H9 (cell line): ENCODE measurements around the gene CCDC91. TPM values are rescaled to one million over a fixed set of nuclear protein-coding genes. Genes with fewer than 3 reads are reported as not detected.

Experiments
- DNase-seq: peaks from one replicate; pipeline ENCODE4 v3.0.0-alpha.2; 2017
- H2AFZ ChIP-seq: one replicate; pipeline ENCODE4 v1.6.1; 2013; ENCODE audit warnings: mild to moderate bottlenecking, low read length, control low read depth, moderate library complexity
- H2AK5ac ChIP-seq: 2 replicates; pipeline ENCODE4 v1.6.1; 2013; ENCODE audit warnings: low read length, control low read depth, mixed read lengths; ENCODE audit not compliant: insufficient read length
- H2BK120ac ChIP-seq: one replicate; pipeline ENCODE4 v1.6.1; 2013; ENCODE audit warnings: low read depth, mild to moderate bottlenecking, low read length, control low read depth, inconsistent platforms; ENCODE audit not compliant: poor library complexity, severe bottlenecking
- H2BK12ac ChIP-seq: 2 replicates; pipeline ENCODE4 v1.6.1; 2013; ENCODE audit warnings: low read length, control low read depth, mixed read lengths, low read depth; ENCODE audit not compliant: insufficient read length
- H2BK15ac ChIP-seq: 2 replicates; pipeline ENCODE4 v1.6.1; 2013; ENCODE audit warnings: low read depth, low read length, control low read depth
- H2BK20ac ChIP-seq: one replicate; pipeline ENCODE4 v1.6.1; 2013; ENCODE audit warnings: low read depth, mild to moderate bottlenecking, low read length, control low read depth, inconsistent platforms; ENCODE audit not compliant: poor library complexity, severe bottlenecking
- H2BK5ac ChIP-seq: 2 replicates; pipeline ENCODE4 v1.6.1; 2013; ENCODE audit warnings: low read length, control low read depth, mixed read lengths; ENCODE audit not compliant: insufficient read length
- H3K14ac ChIP-seq: 2 replicates; pipeline ENCODE4 v1.6.1; 2013; ENCODE audit warnings: low read length, control low read depth; ENCODE audit not compliant: insufficient read depth
- H3K18ac ChIP-seq: 2 replicates; pipeline ENCODE4 v1.6.1; 2013; ENCODE audit warnings: low read depth, mild to moderate bottlenecking, mixed read lengths, low read length, control low read depth; ENCODE audit not compliant: insufficient read length
- H3K23ac ChIP-seq: 2 replicates; pipeline ENCODE4 v1.6.1; 2013; ENCODE audit warnings: low read length, control low read depth, mixed read lengths, low read depth; ENCODE audit not compliant: insufficient read length
- H3K23me2 ChIP-seq: 2 replicates; pipeline ENCODE4 v1.6.1; 2013; ENCODE audit warnings: low read depth, mild to moderate bottlenecking, mixed read lengths, low read length, control low read depth; ENCODE audit not compliant: insufficient read length, poor library complexity, severe bottlenecking
- H3K27ac ChIP-seq: 2 replicates; pipeline ENCODE4 v1.5.1; 2013; ENCODE audit warnings: low read length, control low read depth, mixed read lengths, low read depth; ENCODE audit not compliant: insufficient read length
- H3K27me3 ChIP-seq: 2 replicates; pipeline ENCODE4 v1.6.1; 2013; ENCODE audit warnings: low read length, control low read depth, inconsistent platforms; ENCODE audit not compliant: insufficient read depth
- H3K4ac ChIP-seq: 2 replicates; pipeline ENCODE4 v1.6.1; 2013; ENCODE audit warnings: low read depth, mild to moderate bottlenecking, control low read depth, inconsistent platforms, low read length, moderate library complexity
- H3K4me1 ChIP-seq: 2 replicates; pipeline ENCODE4 v1.6.1; 2013; ENCODE audit warnings: low read length, control low read depth, inconsistent platforms; ENCODE audit not compliant: insufficient read depth
- H3K4me2 ChIP-seq: 2 replicates; pipeline ENCODE4 v1.6.1; 2013; ENCODE audit warnings: low read length, control low read depth, mixed read lengths; ENCODE audit not compliant: insufficient read length, insufficient read depth
- H3K56ac ChIP-seq: 2 replicates; pipeline ENCODE4 v1.6.1; 2013; ENCODE audit warnings: low read depth, mild to moderate bottlenecking, mixed read lengths, low read length, control low read depth; ENCODE audit not compliant: insufficient read length
- H3K79me1 ChIP-seq: 2 replicates; pipeline ENCODE4 v1.6.1; 2013; ENCODE audit warnings: low read depth, mild to moderate bottlenecking, moderate library complexity, low read length, control low read depth, inconsistent platforms; ENCODE audit not compliant: insufficient read depth, poor library complexity, severe bottlenecking
- H3K79me2 ChIP-seq: 2 replicates; pipeline ENCODE4 v1.6.1; 2013; ENCODE audit warnings: low read length, control low read depth, inconsistent platforms; ENCODE audit not compliant: insufficient read depth
- H3K9ac ChIP-seq: 2 replicates; pipeline ENCODE4 v1.6.1; 2013; ENCODE audit warnings: low read length, control low read depth, mixed read lengths; ENCODE audit not compliant: insufficient read length; ENCODE audit errors: extremely low read depth
- H3K9me3 ChIP-seq: one replicate; pipeline ENCODE4 v1.6.1; 2013; ENCODE audit warnings: low read depth, low read length, inconsistent platforms; ENCODE audit not compliant: control insufficient read depth
- H3T11ph ChIP-seq: one replicate; pipeline ENCODE4 v1.6.1; 2013; ENCODE audit warnings: mild to moderate bottlenecking, low read length, control low read depth, inconsistent platforms
- H4K20me1 ChIP-seq: one replicate; pipeline ENCODE4 v1.6.1; 2013; ENCODE audit not compliant: control insufficient read depth, insufficient read length, insufficient read depth
- H4K5ac ChIP-seq: 2 replicates; pipeline ENCODE4 v1.6.1; 2013; ENCODE audit warnings: low read depth, mild to moderate bottlenecking, mixed read lengths, low read length, control low read depth; ENCODE audit not compliant: insufficient read length
- H4K8ac ChIP-seq: replicated peaks from 2 replicates; pipeline ENCODE4 v1.6.1; 2013; ENCODE audit warnings: low read length, control low read depth, mixed read lengths, low read depth; ENCODE audit not compliant: insufficient read length
- H4K91ac ChIP-seq: 2 replicates; pipeline ENCODE4 v1.6.1; 2013; ENCODE audit warnings: low read depth, mild to moderate bottlenecking, moderate library complexity, mixed read lengths, low read length, control low read depth; ENCODE audit not compliant: insufficient read length
- H3K27ac Mint-ChIP-seq, 3 experiments: 2 replicates in 2 of 3; 3 replicates in 1 of 3; pipeline ENCODE4 v1.8.0; 2020 to 2021; ENCODE audit warnings: mixed read lengths in 3 of 3, mild to moderate bottlenecking in 1 of 3, moderate library complexity in 1 of 3
- H3K27me3 Mint-ChIP-seq: 2 replicates; pipeline ENCODE4 v1.8.0; 2021; ENCODE audit warnings: low read depth, mild to moderate bottlenecking, moderate library complexity, mixed read lengths
- H3K36me3 Mint-ChIP-seq, 3 experiments: 2 replicates in 2 of 3; 3 replicates in 1 of 3; pipeline ENCODE4 v1.8.0; 2020 to 2021; ENCODE audit warnings: low read depth in 3 of 3, mixed read lengths in 3 of 3; ENCODE audit not compliant: insufficient read depth in 1 of 3
- H3K4me1 Mint-ChIP-seq, 2 experiments: 2 replicates each; pipeline ENCODE4 v1.8.0; 2020; ENCODE audit warnings: mixed read lengths in 2 of 2
- H3K4me3 Mint-ChIP-seq, 2 experiments: 2 replicates in 1 of 2; 3 replicates in 1 of 2; pipeline ENCODE4 v1.8.0; 2020 to 2021; ENCODE audit warnings: mild to moderate bottlenecking in 2 of 2, mixed read lengths in 2 of 2, moderate library complexity in 1 of 2
- H3K9me3 Mint-ChIP-seq, 2 experiments: 2 replicates in 1 of 2; 3 replicates in 1 of 2; pipeline ENCODE4 v1.8.0; 2020; ENCODE audit warnings: mild to moderate bottlenecking in 2 of 2, mixed read lengths in 2 of 2, moderate library complexity in 1 of 2
- CTCF ChIP-seq: fragments of 200-600 bp; sonication (generic); conservative IDR thresholded peaks from 3 replicates; pipeline ENCODE4 v1.8.0; 2021; ENCODE audit warnings: antibody characterized with exemption, mild to moderate bottlenecking
- WGBS: extraction: QIAGEN DNeasy Blood & Tissue Kit; methylation state at CpG from one replicate; pipeline ENCODE4 v1.1.7; 2013; ENCODE audit warnings: missing lambda C conversion rate, low lambda C conversion rate, mixed read lengths; ENCODE audit not compliant: insufficient read length; ENCODE audit errors: extremely low coverage; 5-methylcytosine and 5-hydroxymethylcytosine counted together
- total RNA-seq: library from RNA; stranded (reverse); gene quantifications from 2 replicates; pipeline ENCODE4 v1.2.1, GENCODE V29; 2021

Gene CCDC91
- total RNA-seq, 1 experiment from 2014 or later: 22.7 TPM

- WGBS: no CpG with 5 or more reads among the region's 4 CpGs
- H3K9me3 Mint-ChIP-seq: peaks cover 7 to 9% of the 10 kb centered on the region in 2 experiments; a peak in 3 of 5 replicates
- no peak overlapping the region for H3K27ac Mint-ChIP-seq
These were observed 200.6 kb downstream of the CCDC91 start for GRCh38 chr12:28390761-28391385.

More at GRCh38 chr12:28390761-28391385, 200.6 kb downstream of the CCDC91 start:
- Histone ChIP-seq H4K5ac (no peak overlapping the region), H3K79me1 (no peaks in the 10 kb centered on the region), H2AK5ac (no peak overlapping the region), H3K18ac (no peak overlapping the region), H2BK15ac (no peak overlapping the region), H3K9me3 (no peaks in the 10 kb centered on the region), H3K4me1 (no peaks in the 10 kb centered on the region; the same call in 1 of the 2 replicates), H2BK12ac (no peak overlapping the region), H3K14ac (no peak overlapping the region), H3K4ac (no peak overlapping the region), H3K27me3 (no peaks in the 10 kb centered on the region), H4K91ac (no peak overlapping the region), H3T11ph (no peak overlapping the region), H2AFZ (no peak overlapping the region), H3K23ac (no peak overlapping the region), H4K20me1 (no peaks in the 10 kb centered on the region), H2BK20ac (no peak overlapping the region), H3K79me2 (no peaks in the 10 kb centered on the region), H3K27ac (no peak overlapping the region), H2BK5ac (no peak overlapping the region), H3K9ac (no peak overlapping the region), H4K8ac (no peak overlapping the region), H3K23me2 (no peaks in the 10 kb centered on the region), H3K4me2 (no peak overlapping the region), H3K56ac (no peak overlapping the region), H2BK120ac (no peak overlapping the region)
- Mint-ChIP-seq H3K4me1 (peaks cover 29 to 37% of the 10 kb centered on the region in 2 experiments), H3K27me3 (no peaks in the 10 kb centered on the region), H3K36me3 (peaks cover 3 to 15% (median 10%) of the 10 kb centered on the region in 3 experiments; a peak in 6 of 7 replicates), H3K4me3 (no peak overlapping the region)
- no peak for DNase-seq
- TF ChIP-seq CTCF: no peak
